ENCODE results near the gene TNC.

The TNC gene

DNA sequence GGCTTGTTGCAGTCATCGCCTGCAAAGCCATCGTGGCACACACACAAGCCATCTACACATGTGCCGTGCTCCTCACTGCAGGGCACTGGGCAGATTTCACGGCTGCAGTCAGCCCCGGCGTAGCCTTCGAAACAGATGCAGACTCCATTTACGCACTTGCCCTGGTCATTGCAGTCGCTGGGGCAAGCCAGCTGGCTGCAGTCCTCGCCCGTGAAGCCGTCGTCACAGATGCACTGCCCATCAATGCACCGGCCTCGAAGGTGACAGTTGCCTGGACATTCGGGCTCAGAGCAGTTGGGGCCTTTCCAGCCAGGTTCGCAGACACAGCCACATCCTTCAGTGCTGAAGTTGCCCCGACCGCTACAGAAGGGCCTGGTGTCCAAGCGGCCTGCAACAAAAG, 31.1 kb downstream of the TNC start:
- no peak overlapping the region for H3K9ac ChIP-seq (ENCODE audit: insufficient read length, low read depth)
- no peak overlapping the region for H3K4me3 ChIP-seq (ENCODE audit: insufficient read length, low read depth)
- H3K36me3 ChIP-seq (ENCODE audit: insufficient read depth, insufficient read length, low read length) = peaks cover 90% of the 10 kb centered on the region
- no peaks in the 10 kb centered on the region for H3K27me3 ChIP-seq (ENCODE audit: insufficient read depth, insufficient read length)
- TF ChIP-seq SUZ12 (IDR thresholded peaks at IDR 0.05; ENCODE audit: extremely low read depth, insufficient read depth, insufficient read length) (no peak), YY1 (IDR thresholded peaks at IDR 0.05; ENCODE audit: insufficient read depth, insufficient read length) (no peak), ZNF274 (IDR thresholded peaks at IDR 0.05; ENCODE audit: low read depth, low read length) (no peak)
- no peaks in the 10 kb centered on the region for H3K4me1 ChIP-seq (ENCODE audit: insufficient read depth, insufficient read length)
- H3K9me3 ChIP-seq (ENCODE audit: insufficient read depth, low read length) = no peaks in the 10 kb centered on the region
- no peak for DNase-seq (ENCODE audit: low read depth, low spot score)

DNA sequence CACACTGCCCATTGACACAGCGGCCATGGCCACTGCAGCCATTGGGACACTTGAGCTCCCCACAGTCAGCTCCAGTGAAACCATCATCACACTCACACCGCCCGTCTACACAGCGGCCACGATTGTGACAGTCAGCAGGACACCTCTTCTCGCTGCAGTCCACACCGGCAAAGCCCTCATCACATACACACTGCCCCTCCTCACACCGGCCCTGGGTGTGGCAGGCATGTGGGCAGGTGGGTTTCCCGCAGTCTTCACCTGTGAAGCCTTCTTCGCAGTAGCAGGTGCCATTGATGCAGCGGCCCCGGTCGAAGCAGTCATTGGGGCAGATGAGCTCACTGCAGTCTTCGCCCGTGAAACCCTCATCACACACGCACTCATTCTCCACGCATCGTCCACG, 31.5 kb downstream of the TNC start:
- Histone ChIP-seq H3K36me3 (ENCODE audit: insufficient read depth, insufficient read length, low read length) (peaks cover 90% of the 10 kb centered on the region), H3K27me3 (ENCODE audit: insufficient read depth, insufficient read length) (no peaks in the 10 kb centered on the region), H3K9ac (ENCODE audit: insufficient read length, low read depth) (no peak overlapping the region), H3K4me3 (ENCODE audit: insufficient read length, low read depth) (no peak overlapping the region), H3K4me1 (ENCODE audit: insufficient read depth, insufficient read length) (no peaks in the 10 kb centered on the region), H3K9me3 (ENCODE audit: insufficient read depth, low read length) (no peaks in the 10 kb centered on the region)
- no peak for TF ChIP-seq ZNF274 (IDR thresholded peaks at IDR 0.05; ENCODE audit: low read depth, low read length)
- TF ChIP-seq YY1 (IDR thresholded peaks at IDR 0.05; ENCODE audit: insufficient read depth, insufficient read length) = no peak
- no peak for TF ChIP-seq SUZ12 (IDR thresholded peaks at IDR 0.05; ENCODE audit: extremely low read depth, insufficient read depth, insufficient read length)
- DNase-seq (ENCODE audit: low read depth, low spot score) = no peak

DNA sequence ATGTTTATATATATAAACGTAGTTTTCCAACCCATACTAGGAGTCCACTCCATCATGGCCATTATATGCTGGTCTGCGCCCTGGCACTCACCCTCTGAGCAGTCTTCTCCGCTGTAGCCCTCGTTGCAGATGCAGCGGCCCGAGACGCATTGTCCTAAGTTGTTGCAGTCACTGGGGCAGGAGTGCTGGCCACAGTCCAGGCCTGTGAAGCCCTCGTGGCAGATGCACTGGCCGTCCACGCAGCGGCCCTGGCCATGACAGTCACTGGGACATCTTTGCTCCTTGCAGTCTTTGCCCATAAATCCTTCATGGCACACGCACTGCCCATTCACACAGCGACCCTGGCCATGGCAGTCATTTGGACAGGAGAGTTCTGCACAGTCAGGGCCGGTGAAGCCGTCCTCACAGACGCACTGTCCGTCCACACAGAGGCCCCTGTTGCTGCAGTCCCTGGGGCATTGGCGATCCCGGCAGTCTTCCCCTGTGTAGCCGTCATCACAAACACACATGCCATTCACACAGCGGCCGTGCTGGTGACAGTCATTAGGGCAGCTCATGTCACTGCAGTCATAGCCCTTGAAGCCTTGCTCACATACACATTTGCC, 32.1 kb downstream of the TNC start:
- Histone ChIP-seq H3K4me1 (ENCODE audit: insufficient read depth, insufficient read length) (no peaks in the 10 kb centered on the region), H3K9ac (ENCODE audit: insufficient read length, low read depth) (no peak overlapping the region), H3K9me3 (ENCODE audit: insufficient read depth, low read length) (no peaks in the 10 kb centered on the region), H3K4me3 (ENCODE audit: insufficient read length, low read depth) (no peak overlapping the region), H3K36me3 (ENCODE audit: insufficient read depth, insufficient read length, low read length) (peaks cover 90% of the 10 kb centered on the region), H3K27me3 (ENCODE audit: insufficient read depth, insufficient read length) (no peaks in the 10 kb centered on the region)
- TF ChIP-seq YY1 (IDR thresholded peaks at IDR 0.05; ENCODE audit: insufficient read depth, insufficient read length) = no peak
- no peak for TF ChIP-seq ZNF274 (IDR thresholded peaks at IDR 0.05; ENCODE audit: low read depth, low read length)
- TF ChIP-seq SUZ12 (IDR thresholded peaks at IDR 0.05; ENCODE audit: extremely low read depth, insufficient read depth, insufficient read length) = no peak
- DNase-seq (ENCODE audit: low read depth, low spot score) = no peak

DNA sequence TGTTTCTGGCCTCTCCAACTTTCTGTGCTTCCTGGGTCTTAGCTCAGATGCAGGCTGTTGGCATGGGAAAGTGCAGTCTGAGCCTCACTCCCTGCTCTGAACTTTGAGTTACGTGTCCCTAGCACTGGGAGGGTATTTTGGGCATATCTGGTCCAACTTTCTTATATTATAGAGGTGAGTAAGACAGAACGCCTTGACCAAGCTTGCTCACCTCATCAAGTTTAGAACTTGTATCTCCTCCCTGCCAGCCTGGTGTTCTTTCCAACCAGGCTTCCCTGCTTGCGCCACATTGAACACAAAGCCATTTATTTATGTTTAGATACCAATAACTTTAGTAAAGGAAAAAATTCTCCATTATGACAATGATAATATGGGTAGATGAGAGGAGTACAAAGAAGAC, 33.2 kb downstream of the TNC start:
- Histone ChIP-seq H3K27me3 (ENCODE audit: insufficient read depth, insufficient read length) (no peaks in the 10 kb centered on the region), H3K4me3 (ENCODE audit: insufficient read length, low read depth) (no peak overlapping the region), H3K36me3 (ENCODE audit: insufficient read depth, insufficient read length, low read length) (peaks cover 86% of the 10 kb centered on the region), H3K9me3 (ENCODE audit: insufficient read depth, low read length) (no peaks in the 10 kb centered on the region), H3K9ac (ENCODE audit: insufficient read length, low read depth) (no peak overlapping the region), H3K4me1 (ENCODE audit: insufficient read depth, insufficient read length) (no peaks in the 10 kb centered on the region)
- DNase-seq (ENCODE audit: low read depth, low spot score) = no peak
- TF ChIP-seq ZNF274 (IDR thresholded peaks at IDR 0.05; ENCODE audit: low read depth, low read length) (no peak), YY1 (IDR thresholded peaks at IDR 0.05; ENCODE audit: insufficient read depth, insufficient read length) (no peak), SUZ12 (IDR thresholded peaks at IDR 0.05; ENCODE audit: extremely low read depth, insufficient read depth, insufficient read length) (no peak)

DNA sequence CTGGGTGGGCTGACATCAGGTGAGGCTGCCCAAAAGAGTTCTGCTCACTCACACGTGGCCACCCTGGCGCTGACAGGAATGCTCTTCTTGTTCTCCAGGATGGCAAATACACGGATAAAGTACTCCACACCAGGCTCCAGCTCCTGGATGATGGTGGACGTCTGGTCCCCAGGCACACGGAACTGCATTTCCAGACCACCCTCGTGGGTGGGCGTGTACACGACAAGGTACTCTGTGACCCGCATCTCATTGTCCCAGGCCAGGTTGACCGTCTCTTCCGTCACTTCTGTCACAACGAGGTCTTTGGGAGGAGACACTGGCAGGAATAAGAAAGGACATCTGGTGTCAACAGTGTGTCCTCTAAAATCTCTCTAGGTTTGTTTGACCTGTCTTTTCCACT, 33.8 kb downstream of the TNC start:
- no peak overlapping the region for H3K4me3 ChIP-seq (ENCODE audit: insufficient read length, low read depth)
- no peak for DNase-seq (ENCODE audit: low read depth, low spot score)
- no peaks in the 10 kb centered on the region for H3K27me3 ChIP-seq (ENCODE audit: insufficient read depth, insufficient read length)
- TF ChIP-seq ZNF274 (IDR thresholded peaks at IDR 0.05; ENCODE audit: low read depth, low read length) = no peak
- TF ChIP-seq YY1 (IDR thresholded peaks at IDR 0.05; ENCODE audit: insufficient read depth, insufficient read length) = no peak
- TF ChIP-seq SUZ12 (IDR thresholded peaks at IDR 0.05; ENCODE audit: extremely low read depth, insufficient read depth, insufficient read length) = no peak
- no peaks in the 10 kb centered on the region for H3K9me3 ChIP-seq (ENCODE audit: insufficient read depth, low read length)
- H3K36me3 ChIP-seq (ENCODE audit: insufficient read depth, insufficient read length, low read length) = peaks cover 87% of the 10 kb centered on the region
- H3K9ac ChIP-seq (ENCODE audit: insufficient read length, low read depth) = no peak overlapping the region
- no peaks in the 10 kb centered on the region for H3K4me1 ChIP-seq (ENCODE audit: insufficient read depth, insufficient read length)

DNA sequence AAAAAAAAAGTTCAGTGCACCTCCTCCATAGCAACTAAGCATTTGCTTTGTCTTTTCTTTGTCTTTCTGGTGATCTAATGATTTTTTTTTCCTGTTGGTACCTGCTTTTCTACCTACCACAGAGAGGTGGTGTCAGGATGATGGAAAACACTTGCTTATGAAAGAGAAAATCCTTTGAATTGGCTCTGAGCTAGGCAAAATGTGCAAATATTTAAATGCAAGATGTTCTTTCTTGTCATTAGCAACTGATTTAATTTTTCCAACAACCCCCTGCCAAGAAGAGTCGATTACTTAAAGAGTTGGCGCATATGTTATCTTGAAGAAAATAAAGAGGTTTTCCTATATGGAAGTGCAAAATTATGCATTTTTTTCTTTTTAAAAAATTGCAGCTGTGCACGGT, 37.7 kb downstream of the TNC start:
- no peaks in the 10 kb centered on the region for H3K27me3 ChIP-seq (ENCODE audit: insufficient read depth, insufficient read length)
- no peak overlapping the region for H3K4me3 ChIP-seq (ENCODE audit: insufficient read length, low read depth)
- no peak overlapping the region for H3K9ac ChIP-seq (ENCODE audit: insufficient read length, low read depth)
- no peaks in the 10 kb centered on the region for H3K4me1 ChIP-seq (ENCODE audit: insufficient read depth, insufficient read length)
- H3K9me3 ChIP-seq (ENCODE audit: insufficient read depth, low read length) = no peaks in the 10 kb centered on the region
- TF ChIP-seq YY1 (IDR thresholded peaks at IDR 0.05; ENCODE audit: insufficient read depth, insufficient read length) = no peak
- no peak for TF ChIP-seq ZNF274 (IDR thresholded peaks at IDR 0.05; ENCODE audit: low read depth, low read length)
- TF ChIP-seq SUZ12 (IDR thresholded peaks at IDR 0.05; ENCODE audit: extremely low read depth, insufficient read depth, insufficient read length) = no peak
- no peak for DNase-seq (ENCODE audit: low read depth, low spot score)
- H3K36me3 ChIP-seq (ENCODE audit: insufficient read depth, insufficient read length, low read length) = peaks cover 83% of the 10 kb centered on the region

DNA sequence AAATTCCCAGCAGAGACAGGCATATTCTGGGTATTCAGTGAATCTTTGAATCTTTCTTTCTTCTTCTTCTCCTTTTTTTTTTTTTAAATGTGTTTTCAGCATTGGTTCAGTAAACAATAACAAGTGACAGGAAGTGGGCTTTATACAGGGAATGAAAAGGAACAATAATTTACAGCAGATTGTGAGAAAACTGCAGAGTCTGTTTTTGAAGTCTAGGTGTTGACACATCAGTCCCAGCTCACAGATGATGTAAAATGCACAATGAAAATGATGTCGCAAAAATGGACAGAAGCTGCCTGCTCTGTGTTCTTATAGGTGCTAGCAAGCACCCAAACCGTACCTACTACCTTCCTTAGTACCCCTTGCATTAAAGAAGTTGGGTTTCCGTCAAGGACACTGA, 38.8 kb downstream of the TNC start:
- no peak overlapping the region for H3K9ac ChIP-seq (ENCODE audit: insufficient read length, low read depth)
- peaks cover 83% of the 10 kb centered on the region for H3K36me3 ChIP-seq (ENCODE audit: insufficient read depth, insufficient read length, low read length)
- H3K4me3 ChIP-seq (ENCODE audit: insufficient read length, low read depth) = no peak overlapping the region
- TF ChIP-seq YY1 (IDR thresholded peaks at IDR 0.05; ENCODE audit: insufficient read depth, insufficient read length) = no peak
- H3K9me3 ChIP-seq (ENCODE audit: insufficient read depth, low read length) = no peaks in the 10 kb centered on the region
- H3K27me3 ChIP-seq (ENCODE audit: insufficient read depth, insufficient read length) = no peaks in the 10 kb centered on the region
- DNase-seq (ENCODE audit: low read depth, low spot score) = no peak
- no peaks in the 10 kb centered on the region for H3K4me1 ChIP-seq (ENCODE audit: insufficient read depth, insufficient read length)
